ENCODE data around the gene CLDN4.
"Not testable (repeated sequence)": the region's sequence is repeated elsewhere in the genome, so short reads cannot be mapped to it uniquely, and the experiment has no call there.

Gene CLDN4, protein sequence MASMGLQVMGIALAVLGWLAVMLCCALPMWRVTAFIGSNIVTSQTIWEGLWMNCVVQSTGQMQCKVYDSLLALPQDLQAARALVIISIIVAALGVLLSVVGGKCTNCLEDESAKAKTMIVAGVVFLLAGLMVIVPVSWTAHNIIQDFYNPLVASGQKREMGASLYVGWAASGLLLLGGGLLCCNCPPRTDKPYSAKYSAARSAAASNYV

GRCh38 chr7:73830681-73831583, at the start of gene CLDN4:
TSS of gene CLDN4 (plus strand) at chr7:73830996. CDS start at chr7:73831202, 206 bp downstream.
- no peak for FAIRE-seq
- DNase-seq (ENCODE audit: insufficient read length, low spot score): no peak
- TF ChIP-seq CTCF (IDR thresholded peaks at IDR 0.05; ENCODE audit: insufficient read depth, missing control alignments): no peak

- FAIRE-seq: no peak
- DNase-seq (ENCODE audit: insufficient read length, low spot score): no peak
- no peak for TF ChIP-seq CTCF (IDR thresholded peaks at IDR 0.05; ENCODE audit: insufficient read depth, missing control alignments)
Measured at GRCh38 chr7:73786588-73786987, 44.2 kb upstream of the CLDN4 start.

- not testable (repeated sequence) for FAIRE-seq; DNase-seq (ENCODE audit: insufficient read length, low spot score)
Measured at GRCh38 chr7:73787786-73788048, 43.1 kb upstream of the CLDN4 start.

GRCh38 chr7:73789051-73789450, 41.7 kb upstream of the CLDN4 start:
- no peak for DNase-seq (ENCODE audit: insufficient read length, low spot score)
- FAIRE-seq: no peak
- TF ChIP-seq CTCF (IDR thresholded peaks at IDR 0.05; ENCODE audit: insufficient read depth, missing control alignments): no peak

DNA sequence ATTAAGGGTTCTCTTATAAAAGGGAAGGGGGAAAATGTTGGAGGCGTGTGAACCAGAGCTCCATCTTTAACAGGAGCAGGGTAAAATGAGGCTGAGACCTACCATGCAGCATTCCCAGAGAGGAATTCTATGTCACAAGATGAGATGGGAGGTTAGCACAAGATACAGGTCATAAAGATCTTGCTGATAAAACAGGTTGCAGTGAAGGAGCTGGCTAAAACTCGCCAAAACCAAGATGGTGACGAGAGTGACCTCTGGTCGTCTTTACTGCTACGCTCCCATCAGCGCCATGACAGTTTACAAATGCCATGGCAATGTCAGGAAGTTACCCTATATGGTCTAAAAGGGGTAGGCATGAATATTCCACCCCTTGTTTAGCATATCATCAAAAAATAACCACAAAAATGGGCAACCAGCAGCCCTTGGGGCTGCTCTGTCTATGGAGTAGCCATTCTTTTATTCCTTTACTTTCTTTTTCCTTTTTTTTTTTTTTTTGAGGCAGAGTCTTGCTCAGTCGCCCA, 39.6 kb upstream of the CLDN4 start:
- not testable (repeated sequence) for DNase-seq (ENCODE audit: insufficient read length, low spot score)

DNA sequence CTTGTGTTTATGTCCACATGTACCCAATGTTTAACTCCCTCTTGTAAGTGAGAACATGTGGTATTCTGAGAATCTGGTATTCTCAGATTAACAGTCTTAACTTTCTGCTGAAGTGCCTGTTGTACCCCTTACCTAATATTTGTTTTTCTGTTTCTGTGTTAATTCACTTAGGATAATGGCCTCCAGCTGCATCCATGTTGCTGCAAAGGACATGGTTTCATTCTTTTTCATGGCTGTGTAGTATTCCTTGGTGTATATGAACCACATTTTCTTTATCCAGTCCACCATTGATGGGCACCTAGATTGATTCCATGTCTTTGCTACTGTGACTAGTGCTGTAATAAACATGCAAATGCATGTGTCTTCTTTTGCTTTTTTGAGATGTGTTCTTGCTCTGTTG, 35.6 kb upstream of the CLDN4 start:
- DNase-seq (ENCODE audit: insufficient read length, low spot score); FAIRE-seq: not testable (repeated sequence)

More for the DNA sequence above, 39.6 kb upstream of the CLDN4 start:
- FAIRE-seq: not testable (repeated sequence)

DNA sequence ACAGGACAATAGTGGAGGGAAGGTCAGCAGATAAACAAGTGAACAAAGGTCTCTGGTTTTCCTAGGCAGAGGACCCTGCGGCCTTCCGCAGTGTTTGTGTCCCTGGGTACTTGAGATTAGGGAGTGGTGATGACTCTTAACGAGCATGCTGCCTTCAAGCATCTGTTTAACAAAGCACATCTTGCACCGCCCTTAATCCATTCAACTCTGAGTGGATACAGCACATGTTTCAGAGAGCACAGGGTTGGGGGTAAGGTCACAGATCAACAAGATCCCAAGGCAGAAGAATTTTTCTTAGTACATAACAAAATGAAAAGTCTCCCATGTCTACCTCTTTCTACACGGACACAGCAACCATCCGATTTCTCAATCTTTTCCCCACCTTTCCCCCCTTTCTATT, 34.1 kb upstream of the CLDN4 start:
- DNase-seq (ENCODE audit: insufficient read length, low spot score): not testable (repeated sequence)

GRCh38 chr7:73797176-73797575, 33.6 kb upstream of the CLDN4 start:
- not testable (repeated sequence) for FAIRE-seq; DNase-seq (ENCODE audit: insufficient read length, low spot score)

More for the DNA sequence above, 34.1 kb upstream of the CLDN4 start:
- not testable (repeated sequence) for FAIRE-seq

GRCh38 chr7:73799282-73800141, 31.3 kb upstream of the CLDN4 start:
- FAIRE-seq (no peak), DNase-seq (ENCODE audit: insufficient read length, low spot score) (no peak)
- no peak for TF ChIP-seq CTCF (IDR thresholded peaks at IDR 0.05; ENCODE audit: insufficient read depth, missing control alignments)

All from D721Med (cell line).